GM20431 (cell line): ENCODE measurements around the gene LY9.
"Not testable (repeated sequence)": the region's sequence is repeated elsewhere in the genome, so short reads cannot be mapped to it uniquely, and the experiment has no call there.

Experiments
- in situ Hi-C: fragments of 300-500 bp; cut with MseI, MboI; formaldehyde crosslinking; loops from one replicate; pipeline ENCODE4 v1.15.0; 2020; ENCODE audit warnings: low sequenced_read_pairs; ENCODE audit not compliant: unreplicated experiment

LY9 gene

GRCh38 chr1:160773093-160773492 lies 22.9 kb upstream of the LY9 start:
- in situ Hi-C loops: loop anchor here (10.0 kb wide), 1 partner anchor 48 kb away; no protein-coding TSS in a partner anchor

- in situ Hi-C loops: loop anchor here (10.0 kb wide), 1 partner anchor 50 kb away; no protein-coding TSS in a partner anchor
Measured at GRCh38 chr1:160774886-160775719, 20.9 kb upstream of the LY9 start.

DNA sequence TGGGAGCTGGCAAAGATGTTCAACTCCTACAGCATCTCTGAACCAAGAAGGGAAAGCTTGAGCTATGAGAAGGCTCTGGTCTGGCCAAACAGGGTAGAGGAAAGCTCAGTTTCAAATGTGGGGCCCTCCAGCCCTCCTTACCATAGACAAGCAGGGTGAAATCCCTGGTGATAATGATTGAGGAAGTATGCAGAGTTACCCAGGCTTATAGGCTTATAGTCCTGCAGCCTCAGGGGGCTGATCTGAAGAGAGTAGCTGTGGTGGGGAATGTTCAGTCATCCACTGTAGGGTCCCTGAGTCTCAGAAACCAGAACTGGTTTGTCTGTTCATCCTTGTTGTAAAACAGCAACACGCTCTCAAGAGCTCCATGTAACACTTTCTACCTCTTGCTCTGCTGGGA lies 19.8 kb upstream of the LY9 start:
- in situ Hi-C loops: loop anchor here (10.0 kb wide), 1 partner anchor 51 kb away; no protein-coding TSS in a partner anchor

- in situ Hi-C loops: loop anchor here (10.0 kb wide), 1 partner anchor 53 kb away; no protein-coding TSS in a partner anchor
Measured at GRCh38 chr1:160777486-160778089, 18.4 kb upstream of the LY9 start.

GRCh38 chr1:160778976-160779375 lies 17.0 kb upstream of the LY9 start:
- in situ Hi-C loops: loop anchor here (10.0 kb wide), 1 partner anchor 54 kb away; no protein-coding TSS in a partner anchor

- in situ Hi-C loops: loop anchor here (10.0 kb wide), 1 partner anchor 55 kb away; no protein-coding TSS in a partner anchor
Measured at GRCh38 chr1:160779626-160780397, 16.2 kb upstream of the LY9 start.

DNA sequence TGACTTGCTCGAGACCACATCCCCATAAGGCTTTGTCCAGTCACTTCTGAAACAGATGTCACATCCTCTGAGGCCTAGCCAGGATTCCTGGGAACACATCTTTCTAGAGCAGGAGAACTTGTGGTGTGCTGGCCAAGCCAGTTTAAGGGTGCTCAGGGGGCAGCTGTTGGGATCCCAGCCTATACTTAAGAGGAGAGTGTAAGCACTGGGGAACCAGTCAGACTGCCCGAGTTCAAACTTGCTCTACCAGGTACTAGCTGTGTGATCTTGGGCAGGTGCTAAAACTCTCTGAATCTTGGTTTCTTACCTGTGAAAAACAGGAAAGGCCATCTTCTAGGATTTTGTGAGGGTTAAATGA lies 15.6 kb upstream of the LY9 start:
- in situ Hi-C loops: no loop called here

DNA sequence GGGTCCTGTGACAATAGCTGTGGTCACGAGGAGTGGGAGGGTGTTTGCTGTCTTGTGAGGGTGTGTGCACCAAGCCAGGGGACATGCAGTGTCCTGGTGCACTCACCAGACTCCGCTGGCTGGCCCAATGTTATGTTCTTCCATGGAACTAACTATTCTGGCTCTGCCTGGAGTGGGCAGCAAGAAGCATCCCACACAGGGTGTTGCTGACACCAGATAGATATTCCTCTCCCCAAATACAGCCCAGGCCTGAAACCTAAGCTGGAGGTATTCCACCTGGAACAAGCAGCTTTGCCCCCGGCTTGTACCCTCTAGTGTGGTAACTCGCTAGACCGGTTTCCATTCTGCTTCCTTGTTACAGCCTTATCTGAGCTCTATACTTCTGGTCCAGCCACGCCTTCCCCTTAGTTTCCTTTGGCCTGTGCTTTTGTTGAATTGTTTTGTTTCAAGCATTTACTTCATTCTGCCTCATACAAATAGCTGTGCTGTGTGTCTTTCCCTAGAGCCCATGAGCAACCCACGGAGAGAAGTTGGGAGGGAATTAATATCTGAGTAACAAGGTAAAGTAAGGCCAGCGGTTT lies 14.7 kb upstream of the LY9 start:
- in situ Hi-C loops: no loop called here

GRCh38 chr1:160781914-160782689 lies 13.9 kb upstream of the LY9 start:
- in situ Hi-C loops: no loop called here

GRCh38 chr1:160782988-160783765 lies 12.8 kb upstream of the LY9 start:
- in situ Hi-C loops: not testable (repeated sequence)

DNA sequence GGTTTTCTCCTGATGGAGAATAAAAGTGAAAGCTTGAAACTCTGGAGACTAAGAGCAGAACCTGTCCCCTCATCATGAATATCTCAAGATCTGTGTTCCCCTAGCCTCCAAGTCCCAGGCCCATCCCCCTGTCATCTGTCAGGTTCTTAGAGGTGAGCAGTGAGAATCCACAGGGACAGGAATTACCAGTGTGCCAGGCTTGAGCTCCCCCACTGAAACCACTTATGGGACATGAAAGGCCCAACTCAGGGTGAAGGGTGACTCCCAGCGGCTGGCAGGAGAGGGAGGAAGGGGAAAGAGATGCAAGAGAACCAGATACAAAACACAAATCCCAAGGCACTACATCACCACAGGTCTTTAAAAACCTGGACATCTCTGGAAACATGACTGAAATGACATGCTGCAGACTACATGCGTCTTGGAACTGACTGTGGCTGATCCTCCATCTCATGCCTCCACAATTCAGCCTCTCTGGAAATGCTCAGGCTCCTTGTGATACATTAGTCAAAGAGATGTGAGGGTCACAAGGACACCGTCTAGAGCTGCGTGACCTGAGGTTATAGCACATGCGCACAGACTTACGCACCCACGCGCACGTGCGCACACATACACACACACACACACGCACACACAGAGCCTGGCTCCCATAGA lies 6.8 kb upstream of the LY9 start:
- in situ Hi-C loops: no loop called here

DNA sequence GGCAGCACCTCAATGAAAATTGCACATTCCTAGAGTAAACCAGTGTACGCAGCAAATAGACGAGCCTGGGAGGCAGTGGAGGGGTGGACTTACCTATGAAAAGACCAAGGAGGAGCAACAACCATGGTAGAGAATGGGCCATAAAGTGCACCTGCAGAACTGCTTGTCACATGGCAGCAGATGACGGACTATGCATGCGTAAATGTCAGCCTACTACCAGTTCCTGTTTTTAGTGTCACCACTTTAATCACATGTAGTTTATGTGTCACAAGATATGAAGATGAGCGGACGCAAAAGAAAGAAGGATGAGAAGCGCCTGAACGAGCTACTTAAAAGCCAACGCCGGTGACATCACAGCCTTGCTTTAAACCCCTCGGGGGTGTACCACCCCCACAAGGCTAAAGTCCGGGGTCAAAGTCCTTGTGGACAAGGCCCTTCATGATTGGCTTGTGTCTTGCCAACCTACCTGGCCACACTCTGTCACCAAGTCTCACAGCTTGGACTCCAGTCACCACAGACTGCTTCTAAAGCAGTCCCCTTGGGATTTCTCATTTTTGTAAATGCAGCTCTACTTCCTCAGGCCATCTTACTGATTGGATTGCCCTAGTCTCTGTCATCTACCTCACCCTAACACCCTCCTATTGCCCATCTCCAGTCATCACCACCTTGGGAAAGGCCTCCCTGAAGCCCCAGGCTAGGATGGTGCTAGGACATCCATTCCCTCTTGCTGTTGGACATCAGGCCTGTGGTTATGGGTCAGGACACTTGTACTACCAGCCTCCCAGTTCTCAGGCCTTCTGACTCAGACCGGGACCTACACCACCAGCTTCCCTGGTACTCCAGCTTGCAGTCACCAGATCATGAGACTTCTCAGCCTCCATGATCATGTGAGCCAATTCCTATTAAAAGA lies 6.0 kb upstream of the LY9 start:
- in situ Hi-C loops: no loop called here

DNA sequence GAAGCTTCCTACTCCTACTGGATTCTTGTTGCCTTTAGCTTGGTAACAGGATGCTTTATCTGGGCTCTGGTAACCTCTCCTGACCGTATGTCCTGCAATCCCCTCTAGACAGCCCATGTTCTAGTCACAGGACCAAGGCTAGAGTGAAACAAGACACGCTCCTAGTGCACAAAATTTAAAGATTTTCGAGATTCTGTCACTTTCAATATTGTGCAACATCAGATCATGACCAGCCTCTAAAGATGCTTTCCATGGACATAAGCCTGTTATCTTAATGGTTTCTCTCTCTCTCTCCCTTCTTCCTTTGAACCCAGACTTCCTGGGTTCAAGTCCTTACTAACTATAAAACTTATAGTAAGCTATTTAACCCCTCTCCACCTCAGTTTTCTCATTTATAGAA lies 1.6 kb upstream of the LY9 start:
- in situ Hi-C loops: no loop called here

GRCh38 chr1:160797271-160797709 lies 1.3 kb downstream of the LY9 start:
- in situ Hi-C loops: no loop called here

GRCh38 chr1:160797861-160798273 lies 1.9 kb downstream of the LY9 start:
- in situ Hi-C loops: no loop called here

DNA sequence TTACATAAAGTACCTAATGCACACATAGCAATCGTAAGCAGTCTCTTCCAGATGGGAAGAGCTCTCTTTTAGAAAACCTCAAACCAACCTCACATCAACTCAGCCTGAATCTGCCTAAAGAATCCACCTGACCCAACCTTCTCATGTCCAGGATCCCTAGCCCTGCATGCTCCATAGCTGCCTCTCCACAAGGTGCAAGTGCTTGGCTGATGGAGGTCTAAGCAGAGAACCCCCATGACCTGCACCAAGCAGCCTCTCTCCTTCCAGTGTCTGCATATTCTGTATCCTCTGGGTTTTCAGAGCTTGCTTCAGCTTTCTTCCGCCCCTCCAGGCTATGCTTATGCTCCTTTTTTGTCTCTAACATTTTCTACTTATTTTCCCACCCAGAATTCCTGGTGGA lies 2.5 kb downstream of the LY9 start:
- in situ Hi-C loops: no loop called here

DNA sequence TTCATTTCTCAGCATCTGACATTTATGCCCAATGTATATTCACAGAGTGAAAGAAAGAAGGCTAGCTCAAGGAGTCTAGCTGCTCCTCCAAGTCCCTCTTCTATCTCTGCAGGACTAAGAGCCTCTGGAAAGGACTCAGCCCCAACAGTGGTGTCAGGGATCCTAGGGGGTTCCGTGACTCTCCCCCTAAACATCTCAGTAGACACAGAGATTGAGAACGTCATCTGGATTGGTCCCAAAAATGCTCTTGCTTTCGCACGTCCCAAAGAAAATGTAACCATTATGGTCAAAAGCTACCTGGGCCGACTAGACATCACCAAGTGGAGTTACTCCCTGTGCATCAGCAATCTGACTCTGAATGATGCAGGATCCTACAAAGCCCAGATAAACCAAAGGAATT lies 3.7 kb downstream of the LY9 start:
- in situ Hi-C loops: no loop called here
